Adipose tissue (tissue), 3 donors: ENCODE data around the gene NEDD9. TPM values are rescaled to one million over a fixed set of nuclear protein-coding genes. Genes with fewer than 3 reads are reported as not detected.

Source experiments
- H3K27ac ChIP-seq: one replicate; pipeline ENCODE4 v1.5.1; 2013; ENCODE audit warnings: low read depth, low read length
- WGBS, 3 donors: extraction: QIAGEN DNeasy Blood & Tissue Kit; methylation state at CpG; one replicate each; pipeline ENCODE4 v1.1.7; 2013; 5-methylcytosine and 5-hydroxymethylcytosine counted together
- polyA plus RNA-seq, 3 donors: library from polyadenylated mRNA; stranded (reverse); fragments of 200-250 nt; gene quantifications; one replicate each; pipeline ENCODE4 v1.2.3, GENCODE V29; 2013
- donor health status: healthy with polysubstance abuse.
- donor health status: Bipolar disorder and iron deficiency.
- donor health status: healthy.

Gene NEDD9
- polyA plus RNA-seq, 3 donors: 7.5 to 48.5 (median 25.4) TPM

GRCh38 chr6:11224966-11225463 lies 7.5 kb downstream of the NEDD9 start:
- no peak overlapping the region for H3K27ac ChIP-seq
- WGBS, 3 donors: 65 to 81% (median 71%) methylated on average over 4 of the region's 4 CpGs

- 70 to 78% (median 72%) methylated on average over 9 of the region's 9 CpGs for WGBS, 3 donors
- no peak overlapping the region for H3K27ac ChIP-seq
Measured at GRCh38 chr6:11224252-11224965, 8.1 kb downstream of the NEDD9 start.

- WGBS, 3 donors: 77 to 93% (median 81%) methylated on average over 5 of the region's 5 CpGs
- H3K27ac ChIP-seq: no peak overlapping the region
Measured at GRCh38 chr6:11223286-11223864, 9.1 kb downstream of the NEDD9 start.

- no peak overlapping the region for H3K27ac ChIP-seq
- 66 to 84% (median 69%) methylated on average over 5 of the region's 5 CpGs for WGBS, 3 donors
Measured at GRCh38 chr6:11222385-11223277, 9.8 kb downstream of the NEDD9 start.

GRCh38 chr6:11221623-11222384 lies 10.7 kb downstream of the NEDD9 start:
- 30 to 73% (median 65%) methylated on average over 3 of the region's 3 CpGs for WGBS, 3 donors
- no peak overlapping the region for H3K27ac ChIP-seq

GRCh38 chr6:11219400-11219834 lies 13.1 kb downstream of the NEDD9 start:
- 69 to 84% (median 73%) methylated on average over 4 of the region's 4 CpGs for WGBS, 3 donors

GRCh38 chr6:11218538-11219399 lies 13.7 kb downstream of the NEDD9 start:
- WGBS, 3 donors: 38 to 54% (median 45%) methylated on average over 12 of the region's 12 CpGs
- H3K27ac ChIP-seq: peak overlapping the region; percentile 51

More at GRCh38 chr6:11219400-11219834, 13.1 kb downstream of the NEDD9 start:
- H3K27ac ChIP-seq: no peak overlapping the region

GRCh38 chr6:11218102-11218442 lies 14.4 kb downstream of the NEDD9 start:
- WGBS, 3 donors: 87 to 89% (median 88%) methylated on average over 3 of the region's 3 CpGs
- H3K27ac ChIP-seq: no peak overlapping the region

GRCh38 chr6:11217360-11218101 lies 14.9 kb downstream of the NEDD9 start:
- 62 to 68% (median 63%) methylated on average over 4 of the region's 4 CpGs for whole genome bisulfite sequencing, 3 donors
- H3K27ac ChIP-seq: no peak overlapping the region

- 63 to 78% (median 69%) methylated on average over 7 of the region's 7 CpGs for WGBS, 3 donors
- no peak overlapping the region for H3K27ac ChIP-seq
Measured at GRCh38 chr6:11215773-11216172, 16.7 kb downstream of the NEDD9 start.

GRCh38 chr6:11214901-11215300 lies 17.6 kb downstream of the NEDD9 start:
- WGBS, 3 donors: 68 to 89% (median 78%) methylated on average over 9 of the region's 9 CpGs
- no peak overlapping the region for H3K27ac ChIP-seq

- 69 to 72% (median 71%) methylated on average over 16 of the region's 16 CpGs for WGBS, 3 donors
- peak overlapping the region; percentile 68 for H3K27ac ChIP-seq
Measured at GRCh38 chr6:11214084-11214833, 18.2 kb downstream of the NEDD9 start.

- WGBS, 3 donors: 62 to 86% (median 69%) methylated on average over 12 of the region's 12 CpGs
- peak overlapping the region; percentile 30 for H3K27ac ChIP-seq
Measured at GRCh38 chr6:11213422-11214021, 18.9 kb downstream of the NEDD9 start.

GRCh38 chr6:11212664-11213063 lies 19.8 kb downstream of the NEDD9 start:
- 22 to 71% (median 26%) methylated on average over 4 of the region's 4 CpGs for whole genome bisulfite sequencing, 3 donors
- no peak overlapping the region for H3K27ac ChIP-seq

GRCh38 chr6:11211254-11211653 lies 21.2 kb downstream of the NEDD9 start:
- WGBS, 3 donors: 69 to 88% (median 74%) methylated on average over 2 of the region's 2 CpGs
- no peak overlapping the region for H3K27ac ChIP-seq
